H9 (cell line): ENCODE data around the gene DOCK9. TPM values are rescaled to one million over a fixed set of nuclear protein-coding genes. Genes with fewer than 3 reads are reported as not detected.

ENCODE experiments used
- DNase-seq: peaks from one replicate; pipeline ENCODE4 v3.0.0-alpha.2; 2017
- H2AFZ ChIP-seq: one replicate; pipeline ENCODE4 v1.6.1; 2013; ENCODE audit warnings: mild to moderate bottlenecking, low read length, control low read depth, moderate library complexity
- H2AK5ac ChIP-seq: 2 replicates; pipeline ENCODE4 v1.6.1; 2013; ENCODE audit warnings: low read length, control low read depth, mixed read lengths; ENCODE audit not compliant: insufficient read length
- H2BK120ac ChIP-seq: one replicate; pipeline ENCODE4 v1.6.1; 2013; ENCODE audit warnings: low read depth, mild to moderate bottlenecking, low read length, control low read depth, inconsistent platforms; ENCODE audit not compliant: poor library complexity, severe bottlenecking
- H2BK12ac ChIP-seq: 2 replicates; pipeline ENCODE4 v1.6.1; 2013; ENCODE audit warnings: low read length, control low read depth, mixed read lengths, low read depth; ENCODE audit not compliant: insufficient read length
- H2BK15ac ChIP-seq: 2 replicates; pipeline ENCODE4 v1.6.1; 2013; ENCODE audit warnings: low read depth, low read length, control low read depth
- H2BK20ac ChIP-seq: one replicate; pipeline ENCODE4 v1.6.1; 2013; ENCODE audit warnings: low read depth, mild to moderate bottlenecking, low read length, control low read depth, inconsistent platforms; ENCODE audit not compliant: poor library complexity, severe bottlenecking
- H2BK5ac ChIP-seq: 2 replicates; pipeline ENCODE4 v1.6.1; 2013; ENCODE audit warnings: low read length, control low read depth, mixed read lengths; ENCODE audit not compliant: insufficient read length
- H3K14ac ChIP-seq: 2 replicates; pipeline ENCODE4 v1.6.1; 2013; ENCODE audit warnings: low read length, control low read depth; ENCODE audit not compliant: insufficient read depth
- H3K18ac ChIP-seq: 2 replicates; pipeline ENCODE4 v1.6.1; 2013; ENCODE audit warnings: low read depth, mild to moderate bottlenecking, mixed read lengths, low read length, control low read depth; ENCODE audit not compliant: insufficient read length
- H3K23ac ChIP-seq: 2 replicates; pipeline ENCODE4 v1.6.1; 2013; ENCODE audit warnings: low read length, control low read depth, mixed read lengths, low read depth; ENCODE audit not compliant: insufficient read length
- H3K23me2 ChIP-seq: 2 replicates; pipeline ENCODE4 v1.6.1; 2013; ENCODE audit warnings: low read depth, mild to moderate bottlenecking, mixed read lengths, low read length, control low read depth; ENCODE audit not compliant: insufficient read length, poor library complexity, severe bottlenecking
- H3K27ac ChIP-seq: 2 replicates; pipeline ENCODE4 v1.5.1; 2013; ENCODE audit warnings: low read length, control low read depth, mixed read lengths, low read depth; ENCODE audit not compliant: insufficient read length
- H3K27me3 ChIP-seq: 2 replicates; pipeline ENCODE4 v1.6.1; 2013; ENCODE audit warnings: low read length, control low read depth, inconsistent platforms; ENCODE audit not compliant: insufficient read depth
- H3K4ac ChIP-seq: 2 replicates; pipeline ENCODE4 v1.6.1; 2013; ENCODE audit warnings: low read depth, mild to moderate bottlenecking, control low read depth, inconsistent platforms, low read length, moderate library complexity
- H3K4me1 ChIP-seq: 2 replicates; pipeline ENCODE4 v1.6.1; 2013; ENCODE audit warnings: low read length, control low read depth, inconsistent platforms; ENCODE audit not compliant: insufficient read depth
- H3K4me2 ChIP-seq: 2 replicates; pipeline ENCODE4 v1.6.1; 2013; ENCODE audit warnings: low read length, control low read depth, mixed read lengths; ENCODE audit not compliant: insufficient read length, insufficient read depth
- H3K56ac ChIP-seq: 2 replicates; pipeline ENCODE4 v1.6.1; 2013; ENCODE audit warnings: low read depth, mild to moderate bottlenecking, mixed read lengths, low read length, control low read depth; ENCODE audit not compliant: insufficient read length
- H3K79me1 ChIP-seq: 2 replicates; pipeline ENCODE4 v1.6.1; 2013; ENCODE audit warnings: low read depth, mild to moderate bottlenecking, moderate library complexity, low read length, control low read depth, inconsistent platforms; ENCODE audit not compliant: insufficient read depth, poor library complexity, severe bottlenecking
- H3K79me2 ChIP-seq: 2 replicates; pipeline ENCODE4 v1.6.1; 2013; ENCODE audit warnings: low read length, control low read depth, inconsistent platforms; ENCODE audit not compliant: insufficient read depth
- H3K9ac ChIP-seq: 2 replicates; pipeline ENCODE4 v1.6.1; 2013; ENCODE audit warnings: low read length, control low read depth, mixed read lengths; ENCODE audit not compliant: insufficient read length; ENCODE audit errors: extremely low read depth
- H3K9me3 ChIP-seq: one replicate; pipeline ENCODE4 v1.6.1; 2013; ENCODE audit warnings: low read depth, low read length, inconsistent platforms; ENCODE audit not compliant: control insufficient read depth
- H3T11ph ChIP-seq: one replicate; pipeline ENCODE4 v1.6.1; 2013; ENCODE audit warnings: mild to moderate bottlenecking, low read length, control low read depth, inconsistent platforms
- H4K20me1 ChIP-seq: one replicate; pipeline ENCODE4 v1.6.1; 2013; ENCODE audit not compliant: control insufficient read depth, insufficient read length, insufficient read depth
- H4K5ac ChIP-seq: 2 replicates; pipeline ENCODE4 v1.6.1; 2013; ENCODE audit warnings: low read depth, mild to moderate bottlenecking, mixed read lengths, low read length, control low read depth; ENCODE audit not compliant: insufficient read length
- H4K8ac ChIP-seq: replicated peaks from 2 replicates; pipeline ENCODE4 v1.6.1; 2013; ENCODE audit warnings: low read length, control low read depth, mixed read lengths, low read depth; ENCODE audit not compliant: insufficient read length
- H4K91ac ChIP-seq: 2 replicates; pipeline ENCODE4 v1.6.1; 2013; ENCODE audit warnings: low read depth, mild to moderate bottlenecking, moderate library complexity, mixed read lengths, low read length, control low read depth; ENCODE audit not compliant: insufficient read length
- H3K27ac Mint-ChIP-seq, 3 experiments: 2 replicates in 2 of 3; 3 replicates in 1 of 3; pipeline ENCODE4 v1.8.0; 2020 to 2021; ENCODE audit warnings: mixed read lengths in 3 of 3, mild to moderate bottlenecking in 1 of 3, moderate library complexity in 1 of 3
- H3K27me3 Mint-ChIP-seq: 2 replicates; pipeline ENCODE4 v1.8.0; 2021; ENCODE audit warnings: low read depth, mild to moderate bottlenecking, moderate library complexity, mixed read lengths
- H3K36me3 Mint-ChIP-seq, 3 experiments: 2 replicates in 2 of 3; 3 replicates in 1 of 3; pipeline ENCODE4 v1.8.0; 2020 to 2021; ENCODE audit warnings: low read depth in 3 of 3, mixed read lengths in 3 of 3; ENCODE audit not compliant: insufficient read depth in 1 of 3
- H3K4me1 Mint-ChIP-seq, 2 experiments: 2 replicates each; pipeline ENCODE4 v1.8.0; 2020; ENCODE audit warnings: mixed read lengths in 2 of 2
- H3K4me3 Mint-ChIP-seq, 2 experiments: 2 replicates in 1 of 2; 3 replicates in 1 of 2; pipeline ENCODE4 v1.8.0; 2020 to 2021; ENCODE audit warnings: mild to moderate bottlenecking in 2 of 2, mixed read lengths in 2 of 2, moderate library complexity in 1 of 2
- H3K9me3 Mint-ChIP-seq, 2 experiments: 2 replicates in 1 of 2; 3 replicates in 1 of 2; pipeline ENCODE4 v1.8.0; 2020; ENCODE audit warnings: mild to moderate bottlenecking in 2 of 2, mixed read lengths in 2 of 2, moderate library complexity in 1 of 2
- whole genome bisulfite sequencing: extraction: QIAGEN DNeasy Blood & Tissue Kit; methylation state at CpG from one replicate; pipeline ENCODE4 v1.1.7; 2013; ENCODE audit warnings: missing lambda C conversion rate, low lambda C conversion rate, mixed read lengths; ENCODE audit not compliant: insufficient read length; ENCODE audit errors: extremely low coverage; 5-methylcytosine and 5-hydroxymethylcytosine counted together
- total RNA-seq: library from RNA; stranded (reverse); gene quantifications from 2 replicates; pipeline ENCODE4 v1.2.1, GENCODE V29; 2021
- TF ChIP-seq, protein P1 (sequence below): fragments of 200-600 bp; sonication (generic); conservative IDR thresholded peaks from 3 replicates; pipeline ENCODE4 v1.8.0; 2021; ENCODE audit warnings: antibody characterized with exemption, mild to moderate bottlenecking

Gene DOCK9
- total RNA-seq, 1 experiment from 2014 or later: 23.0 TPM

DNA sequence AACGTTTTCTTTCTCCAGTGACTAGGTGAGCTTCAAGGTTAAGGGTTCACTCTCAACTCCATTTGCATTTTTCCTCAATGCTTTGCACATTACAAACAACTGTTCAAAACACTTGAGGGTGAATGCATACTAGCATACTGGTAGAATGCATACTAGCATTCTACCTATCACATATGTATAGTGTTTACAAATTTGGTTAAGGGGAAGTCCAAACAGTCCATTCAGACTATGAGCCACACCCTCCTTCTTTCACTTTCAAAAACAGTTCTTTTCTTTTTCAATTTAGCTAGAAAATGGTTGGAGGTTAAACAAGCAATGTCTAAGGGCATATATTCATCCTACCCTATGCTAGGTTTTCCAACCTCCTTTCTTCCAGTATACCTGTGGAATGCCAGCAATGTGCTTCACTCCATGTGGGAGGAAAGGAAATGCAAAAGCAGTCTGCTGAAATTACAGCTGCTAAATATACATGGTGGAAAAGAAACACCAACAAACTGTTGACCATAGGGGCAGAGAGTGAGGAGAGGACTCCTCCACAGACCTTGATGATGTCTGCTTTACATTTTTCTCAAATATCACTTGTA is 102.6 kb downstream of the DOCK9 start:
- H3K56ac ChIP-seq: no peak overlapping the region
- peak overlapping the region; percentile 85 for H3K27ac ChIP-seq
- no peaks in the 10 kb centered on the region for H3K79me1 ChIP-seq
- WGBS: no CpG with 5 or more reads among the region's 1 CpG
- H4K5ac ChIP-seq: no peak overlapping the region
- no peak overlapping the region for H3K18ac ChIP-seq
- H2BK120ac ChIP-seq: no peak overlapping the region
- Mint-ChIP-seq H3K27me3 (no peaks in the 10 kb centered on the region; the same call in 1 of the 2 replicates), H3K36me3 (peaks cover 20 to 30% (median 23%) of the 10 kb centered on the region in 3 experiments), H3K9me3 (peaks cover 14 to 16% of the 10 kb centered on the region in 2 experiments), H3K4me1 (peaks cover 24 to 25% of the 10 kb centered on the region in 2 experiments), H3K4me3 (no peak overlapping the region), H3K27ac (peak overlapping the region; percentile 50 to 73 (median 56); a peak in 6 of 7 replicates)
- no peak overlapping the region for H4K91ac ChIP-seq
- H3K27me3 ChIP-seq: no peaks in the 10 kb centered on the region
- H2BK5ac ChIP-seq: no peak overlapping the region
- no peak overlapping the region for H2BK12ac ChIP-seq
- H3K79me2 ChIP-seq: no peaks in the 10 kb centered on the region
- no peak overlapping the region for H3K9ac ChIP-seq
- DNase-seq: no peak
- no peak overlapping the region for H2BK15ac ChIP-seq
- no peak overlapping the region for H4K8ac ChIP-seq
- H3K23me2 ChIP-seq: no peaks in the 10 kb centered on the region
- no peak overlapping the region for H3K23ac ChIP-seq
- no peak overlapping the region for H2AFZ ChIP-seq
- no peak overlapping the region for H3K14ac ChIP-seq
- peak overlapping the region; percentile 9 for H3K4me2 ChIP-seq
- no peak overlapping the region for H2AK5ac ChIP-seq
- TF ChIP-seq, protein P1, sequence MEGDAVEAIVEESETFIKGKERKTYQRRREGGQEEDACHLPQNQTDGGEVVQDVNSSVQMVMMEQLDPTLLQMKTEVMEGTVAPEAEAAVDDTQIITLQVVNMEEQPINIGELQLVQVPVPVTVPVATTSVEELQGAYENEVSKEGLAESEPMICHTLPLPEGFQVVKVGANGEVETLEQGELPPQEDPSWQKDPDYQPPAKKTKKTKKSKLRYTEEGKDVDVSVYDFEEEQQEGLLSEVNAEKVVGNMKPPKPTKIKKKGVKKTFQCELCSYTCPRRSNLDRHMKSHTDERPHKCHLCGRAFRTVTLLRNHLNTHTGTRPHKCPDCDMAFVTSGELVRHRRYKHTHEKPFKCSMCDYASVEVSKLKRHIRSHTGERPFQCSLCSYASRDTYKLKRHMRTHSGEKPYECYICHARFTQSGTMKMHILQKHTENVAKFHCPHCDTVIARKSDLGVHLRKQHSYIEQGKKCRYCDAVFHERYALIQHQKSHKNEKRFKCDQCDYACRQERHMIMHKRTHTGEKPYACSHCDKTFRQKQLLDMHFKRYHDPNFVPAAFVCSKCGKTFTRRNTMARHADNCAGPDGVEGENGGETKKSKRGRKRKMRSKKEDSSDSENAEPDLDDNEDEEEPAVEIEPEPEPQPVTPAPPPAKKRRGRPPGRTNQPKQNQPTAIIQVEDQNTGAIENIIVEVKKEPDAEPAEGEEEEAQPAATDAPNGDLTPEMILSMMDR: no peak
- no peak overlapping the region for H2BK20ac ChIP-seq
- peaks cover 10% of the 10 kb centered on the region for H3K9me3 ChIP-seq
- H3K4me1 ChIP-seq: peaks cover 12% of the 10 kb centered on the region; the same call in 1 of the 2 replicates
- no peak overlapping the region for H3T11ph ChIP-seq
- peaks cover 2% of the 10 kb centered on the region for H4K20me1 ChIP-seq
- H3K4ac ChIP-seq: no peak overlapping the region
